ENCODE data around the gene ANO10.

GRCh38 chr3:43624619-43625305 lies 3.0 kb upstream of the ANO10 start:
- TF ChIP-seq TAF1 (IDR thresholded peaks at IDR 0.05; ENCODE audit: borderline replicate concordance, low read depth, low read length): no peak
- no peak for TF ChIP-seq POLR2A (IDR thresholded peaks at IDR 0.05; ENCODE audit: low read depth, low read length)
